Lower leg skin (tissue), 4 donors: ENCODE results near the gene NOA1. TPM values are rescaled to one million over a fixed set of nuclear protein-coding genes. Genes with fewer than 3 reads are reported as not detected.
A peak's percentile ranks its signal among the peaks of the same experiment; 100 is the strongest.
"Not testable (repeated sequence)": the region's sequence is repeated elsewhere in the genome, so short reads cannot be mapped to it uniquely, and the experiment has no call there.

ENCODE experiments used
- DNase-seq, 2 donors: peaks; one replicate each; pipeline ENCODE4 v3.0.0-alpha.2; 2019; ENCODE audit warnings: low spot score in 2 of 2
- H3K4me3 ChIP-seq: fragments of 200-600 bp; sonication (generic); 2 replicates; pipeline ENCODE4 v1.5.1; 2017; ENCODE audit warnings: mild to moderate bottlenecking, low read depth; ENCODE audit not compliant: poor library complexity, severe bottlenecking
- CTCF ChIP-seq, 3 donors: fragments of 450-650 bp; IDR thresholded peaks; one replicate each; pipeline ENCODE4 v1.5.1; 2016; ENCODE audit warnings: antibody characterized with exemption in 3 of 3, mild to moderate bottlenecking in 3 of 3, moderate library complexity in 2 of 3
- POLR2A ChIP-seq, 2 donors: fragments of 450-650 bp; IDR thresholded peaks; one replicate each; pipeline ENCODE4 v1.6.1; 2016 to 2017; ENCODE audit warnings: antibody characterized with exemption in 2 of 2, mild to moderate bottlenecking in 1 of 2, moderate library complexity in 1 of 2
- WGBS, 2 donors: methylation state at CpG; one replicate each; pipeline ENCODE4 v1.1.5; 2018; 5-methylcytosine and 5-hydroxymethylcytosine counted together
- intact Hi-C: fragments of 100-400 bp; cut with DNase I; formaldehyde crosslinking; loops from one replicate; pipeline ENCODE4 v1.15.0; 2023; ENCODE audit warnings: low total_unique reads
- total RNA-seq, 4 donors: library from RNA; depleted of rRNA; stranded (reverse); fragments of >200 nt; gene quantifications; one replicate each; pipeline ENCODE4 v1.1.0, GENCODE V29; 2016

NOA1 gene
- total RNA-seq, 4 donors from 2014 or later = 37.8 to 46.4 (median 42.9) TPM

DNA sequence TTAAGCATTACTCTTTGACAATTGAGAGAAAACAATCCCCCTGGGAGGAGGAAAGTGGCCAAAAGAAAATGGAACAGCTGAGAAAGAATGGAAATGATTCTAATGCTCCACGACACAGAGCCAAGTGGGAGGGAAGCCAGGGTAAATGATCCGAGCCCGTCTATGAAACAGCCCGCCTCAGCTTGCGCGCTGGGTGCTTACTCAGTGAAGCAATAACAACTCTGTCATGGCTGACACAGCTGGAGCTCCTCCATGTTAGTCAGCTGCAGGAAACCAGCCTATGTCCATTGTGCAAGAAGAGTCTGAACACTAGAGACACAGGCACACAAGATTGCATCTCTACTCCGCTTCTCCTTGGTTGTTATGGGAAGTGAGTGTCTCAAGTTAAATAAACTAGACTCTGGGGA, 19.3 kb downstream of the NOA1 start:
- no peak for TF ChIP-seq CTCF (IDR thresholded peaks at IDR 0.05)
- TF ChIP-seq POLR2A (IDR thresholded peaks at IDR 0.05) = no peak
- no peak overlapping the region for H3K4me3 ChIP-seq
- DNase-seq = peak; percentile 89 to 97
- WGBS, 2 donors = 13 to 22% methylated on average over 7 of the region's 7 CpGs
- intact Hi-C loops = no loop called here

DNA sequence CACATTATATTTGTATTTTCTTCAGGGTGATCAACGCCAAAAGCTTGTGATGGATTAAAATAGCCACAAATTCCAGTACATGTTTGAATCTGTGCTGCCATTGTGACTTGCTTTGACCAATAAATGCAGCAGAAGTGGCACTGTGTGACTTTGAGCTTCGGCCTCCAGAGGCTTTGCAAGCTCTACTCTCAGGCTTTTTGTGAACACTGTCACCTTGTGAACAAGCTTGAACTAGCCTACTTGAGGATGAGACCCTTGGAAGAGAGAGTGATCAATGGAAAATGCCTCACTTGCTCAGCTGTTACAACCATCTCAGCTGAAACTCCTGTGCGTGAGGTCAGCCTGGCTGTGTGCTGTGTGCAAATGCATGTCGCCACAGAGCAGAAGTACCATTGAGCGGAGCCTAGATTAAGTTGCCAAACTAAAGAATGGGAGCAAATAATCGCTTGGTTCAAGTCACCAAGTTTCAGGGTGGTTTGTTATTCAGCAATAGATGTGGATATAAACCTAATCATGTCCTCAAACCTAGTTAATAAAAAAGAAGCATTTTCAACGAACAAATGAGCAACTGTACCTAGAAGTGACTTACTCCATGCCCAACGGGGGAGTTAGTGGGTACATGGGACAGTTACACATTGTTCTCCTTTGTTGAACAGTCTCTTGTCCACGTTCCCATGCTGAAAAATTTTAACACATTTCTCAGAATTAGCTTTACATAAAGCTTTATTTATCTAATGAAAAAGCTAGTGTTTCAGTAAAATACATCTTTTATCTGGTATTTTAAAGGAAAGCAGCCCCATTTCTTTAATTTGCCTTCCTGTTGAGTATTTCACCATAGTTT, 23.5 kb downstream of the NOA1 start:
- 84 to 87% methylated on average over 9 of the region's 9 CpGs for WGBS, 2 donors
- intact Hi-C loops = no loop called here
- no peak for DNase-seq
- TF ChIP-seq CTCF (IDR thresholded peaks at IDR 0.05) = no peak
- no peak for TF ChIP-seq POLR2A (IDR thresholded peaks at IDR 0.05)
- no peak overlapping the region for H3K4me3 ChIP-seq

GRCh38 chr4:56941403-56941802, 36.0 kb downstream of the NOA1 start:
- intact Hi-C loops = no loop called here
- DNase-seq = no peak
- TF ChIP-seq CTCF (IDR thresholded peaks at IDR 0.05) = no peak
- TF ChIP-seq POLR2A (IDR thresholded peaks at IDR 0.05) = no peak
- 56 to 63% methylated on average over 3 of the region's 3 CpGs for WGBS, 2 donors
- H3K4me3 ChIP-seq = no peak overlapping the region

DNA sequence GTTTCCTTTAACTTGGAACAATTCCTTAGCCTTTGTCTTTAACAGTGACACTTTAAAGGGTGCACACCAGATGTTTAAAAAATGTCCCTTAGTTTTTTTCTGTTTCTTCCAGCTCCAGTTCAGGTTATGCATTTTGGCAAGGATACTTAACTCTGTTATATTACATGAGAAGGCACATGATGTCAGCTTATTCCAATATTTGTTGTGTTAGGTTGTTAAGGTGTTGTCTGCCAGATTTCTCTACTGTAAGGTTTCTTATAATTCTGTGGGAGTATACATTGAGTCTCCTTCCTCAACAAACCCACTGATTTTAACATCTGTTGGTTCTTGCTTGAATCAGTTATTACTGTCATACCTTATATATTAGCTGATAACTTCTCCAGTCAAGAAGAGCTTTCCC, 36.4 kb downstream of the NOA1 start:
- TF ChIP-seq CTCF (IDR thresholded peaks at IDR 0.05) (no peak), POLR2A (IDR thresholded peaks at IDR 0.05) (no peak)
- intact Hi-C loops = no loop called here
- H3K4me3 ChIP-seq = no peak overlapping the region
- no peak for DNase-seq

DNA sequence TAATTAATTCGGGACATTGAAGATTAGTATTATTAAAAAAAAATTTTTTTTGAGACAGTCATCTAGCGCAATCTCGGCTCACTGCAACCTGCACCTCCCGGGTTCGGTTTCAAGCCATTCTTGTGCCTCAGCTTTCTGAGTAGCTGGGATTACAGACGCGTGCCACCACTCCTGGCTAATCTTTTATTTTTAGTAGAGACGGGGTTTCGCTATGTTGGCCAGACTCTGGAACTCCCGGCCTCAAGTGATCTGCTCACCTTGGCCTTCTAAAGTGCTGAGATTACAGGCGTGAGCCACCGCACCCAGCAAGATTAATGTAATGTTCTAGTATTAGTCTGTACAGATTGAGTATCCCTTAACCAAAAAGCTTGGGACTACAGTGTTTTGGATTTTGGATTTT, 37.0 kb downstream of the NOA1 start:
- H3K4me3 ChIP-seq = no peak overlapping the region
- DNase-seq = no peak
- WGBS, 2 donors = 80 to 93% methylated on average over 12 of the region's 12 CpGs
- intact Hi-C loops = no loop called here
- no peak for TF ChIP-seq POLR2A (IDR thresholded peaks at IDR 0.05)
- no peak for TF ChIP-seq CTCF (IDR thresholded peaks at IDR 0.05)

DNA sequence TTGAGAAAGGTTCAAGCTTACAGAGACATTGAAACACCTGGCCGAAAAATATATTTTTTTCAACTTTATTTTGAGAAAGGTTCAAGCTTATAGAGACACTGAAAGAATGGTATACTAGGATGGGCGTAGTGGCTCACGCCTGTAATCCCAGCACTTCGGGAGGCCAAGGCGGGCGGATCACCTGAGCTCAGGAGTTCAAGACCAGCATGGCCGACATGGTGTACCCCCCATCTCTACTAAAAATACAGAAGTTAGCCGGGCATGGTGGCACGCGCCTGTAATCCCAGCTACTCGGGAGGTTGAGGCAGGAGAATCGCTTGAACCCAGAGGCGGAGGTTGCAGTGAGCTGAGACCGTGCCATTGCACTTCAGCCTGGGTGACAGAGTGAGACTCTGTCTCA, 37.6 kb downstream of the NOA1 start:
- intact Hi-C loops, H3K4me3 ChIP-seq, DNase-seq: not testable (repeated sequence)
- 98 to 99% methylated on average over 14 of the region's 14 CpGs for WGBS, 2 donors
